B cell (primary cell): Measurements from ENCODE around the gene ZNF761. TPM values are rescaled to one million over a fixed set of nuclear protein-coding genes. Genes with fewer than 3 reads are reported as not detected.
"Not testable (repeated sequence)": the region's sequence is repeated elsewhere in the genome, so short reads cannot be mapped to it uniquely, and the experiment has no call there.

Source experiments
- ATAC-seq: fragments of 200-7000 bp; cut with Tn5 transposase; one replicate; pipeline ENCODE4 v1.10.0; 2021; ENCODE audit warnings: low read depth, mild to moderate bottlenecking, moderate number of reproducible peaks, moderate library complexity
- CTCF ChIA-PET: fragments of 350-600 bp; sonication (Branson Sonifier 250); formaldehyde crosslinking; loops from one replicate; lab custom pipeline; 2021; ENCODE audit warnings: antibody characterized with exemption, inconsistent platforms; lab: Charles Lee
- POLR2A ChIA-PET: fragments of 350-600 bp; sonication (Branson Sonifier 250); formaldehyde crosslinking; loops from one replicate; lab custom pipeline; 2021; ENCODE audit warnings: antibody characterized with exemption; lab: Charles Lee
- DNase-seq: peaks from one replicate; pipeline ENCODE4 v3.0.0; 2013
- H2AFZ ChIP-seq: 2 replicates; pipeline ENCODE4 v1.6.1; 2012; ENCODE audit warnings: mild to moderate bottlenecking, low read depth, low read length; ENCODE audit not compliant: insufficient read depth, poor library complexity, severe bottlenecking
- H3K27ac ChIP-seq, 2 donors: 1 replicate in 1 of 2; 2 replicates in 1 of 2; pipeline ENCODE4 v1.5.1; 2012 to 2013; ENCODE audit warnings: low read length in 2 of 2, mild to moderate bottlenecking in 2 of 2, moderate library complexity in 1 of 2
- H3K27me3 ChIP-seq, 4 experiments: fragments of 200-600 bp in 1 of 4; sonication (generic) in 1 of 4; replicated peaks in 1 of 4; 1 replicate in 2 of 4; 2 replicates in 2 of 4; pipeline versions ENCODE4 v1.6.1 to v1.7.0; 2013 to 2016; ENCODE audit warnings: low read length in 3 of 4, mild to moderate bottlenecking in 2 of 4, mixed read lengths in 1 of 4, moderate library complexity in 1 of 4; ENCODE audit not compliant: insufficient read depth in 4 of 4, control insufficient read depth in 3 of 4; ENCODE audit errors: control extremely low read depth in 1 of 4
- H3K36me3 ChIP-seq, 2 experiments: replicated peaks in 1 of 2; 1 replicate in 1 of 2; 2 replicates in 1 of 2; pipeline versions ENCODE4 v1.6.1 to v1.7.1; 2013; ENCODE audit warnings: low read length in 1 of 2; ENCODE audit not compliant: insufficient read depth in 2 of 2, control insufficient read depth in 1 of 2; ENCODE audit errors: control extremely low read depth in 1 of 2, extremely low read depth in 1 of 2
- H3K4me1 ChIP-seq, 2 donors: fragments of 200-600 bp in 1 of 2; sonication (generic) in 1 of 2; 1 replicate in 1 of 2; 2 replicates in 1 of 2; pipeline versions ENCODE4 v1.5.1 to v1.6.1; 2013 to 2017; ENCODE audit warnings: low read length in 2 of 2; ENCODE audit not compliant: control insufficient read depth in 2 of 2, insufficient read depth in 2 of 2
- H3K4me2 ChIP-seq: replicated peaks from 2 replicates; pipeline ENCODE3; 2012; ENCODE audit warnings: mild to moderate bottlenecking, low read depth, low read length; ENCODE audit not compliant: poor library complexity, severe bottlenecking
- H3K4me3 ChIP-seq, 5 experiments: fragments of 200-600 bp in 1 of 5; sonication (generic) in 1 of 5; 1 replicate in 3 of 5; 2 replicates in 2 of 5; pipeline versions ENCODE4 v1.5.1 to v1.7.0; 2011 to 2016; ENCODE audit warnings: low read length in 4 of 5, mild to moderate bottlenecking in 4 of 5, low read depth in 2 of 5, control low read depth in 1 of 5, moderate library complexity in 1 of 5; ENCODE audit not compliant: insufficient read depth in 1 of 5; ENCODE audit errors: control extremely low read depth in 1 of 5, extremely low read depth in 1 of 5
- H3K79me2 ChIP-seq: fragments of 200-600 bp; sonication (generic); one replicate; pipeline ENCODE4 v1.6.0; 2016; ENCODE audit warnings: low read length; ENCODE audit not compliant: control insufficient read depth, insufficient read depth
- H3K9ac ChIP-seq: fragments of 200-600 bp; sonication (generic); 2 replicates; pipeline ENCODE4 v1.6.1; 2017; ENCODE audit warnings: mild to moderate bottlenecking, low read length, moderate library complexity
- H3K9me3 ChIP-seq, 3 donors: one replicate each; pipeline versions ENCODE4 v1.6.1 to v1.7.1; 2013; ENCODE audit warnings: low read length in 2 of 3; ENCODE audit not compliant: control insufficient read depth in 2 of 3, insufficient read depth in 1 of 3; ENCODE audit errors: control extremely low read depth in 1 of 3
- H4K20me1 ChIP-seq: 2 replicates; pipeline ENCODE4 v1.6.0; 2012; ENCODE audit warnings: mild to moderate bottlenecking, low read length; ENCODE audit not compliant: insufficient read depth, control insufficient read depth, poor library complexity, severe bottlenecking
- H3K27ac Mint-ChIP-seq: one replicate; pipeline ENCODE4 v1.8.0; 2021; ENCODE audit warnings: mixed read lengths
- H3K27me3 Mint-ChIP-seq: one replicate; pipeline ENCODE4 v1.8.0; 2021; ENCODE audit warnings: mixed read lengths
- H3K4me1 Mint-ChIP-seq: one replicate; pipeline ENCODE4 v1.8.0; 2021; ENCODE audit warnings: mixed read lengths
- H3K4me3 Mint-ChIP-seq: one replicate; pipeline ENCODE4 v1.8.0; 2021; ENCODE audit warnings: mixed read lengths
- H3K9me3 Mint-ChIP-seq: one replicate; pipeline ENCODE4 v1.8.0; 2022; ENCODE audit warnings: mixed read lengths; ENCODE audit not compliant: insufficient read depth
- WGBS: methylation state at CpG from one replicate; pipeline ENCODE4 v1.1.5; 2013; ENCODE audit warnings: missing lambda C conversion rate; ENCODE audit not compliant: insufficient coverage; 5-methylcytosine and 5-hydroxymethylcytosine counted together
- intact Hi-C: fragments of 100-400 bp; cut with micrococcal nuclease; formaldehyde crosslinking; loops from one replicate; pipeline ENCODE4 v1.10.0; 2022
- polyA plus RNA-seq: library from polyadenylated mRNA; depleted of rRNA; stranded (reverse); fragments of >200 nt; gene quantifications from 2 replicates; pipeline ENCODE4 v1.2.3, GENCODE V29; 2012
- total RNA-seq, 2 donors: library from RNA; stranded (reverse); fragments of 120-200 nt in 1 of 2; gene quantifications; 1 replicate in 1 of 2; 2 replicates in 1 of 2; pipeline versions ENCODE4 v1.2.3 to v1.2.4, GENCODE V29; 2013 to 2022

ZNF761 gene
- total and polyA plus RNA-seq, 2 donors (not counting 1 experiment from before 2014, with no cell fraction given) = 12.1 to 14.9 TPM

DNA sequence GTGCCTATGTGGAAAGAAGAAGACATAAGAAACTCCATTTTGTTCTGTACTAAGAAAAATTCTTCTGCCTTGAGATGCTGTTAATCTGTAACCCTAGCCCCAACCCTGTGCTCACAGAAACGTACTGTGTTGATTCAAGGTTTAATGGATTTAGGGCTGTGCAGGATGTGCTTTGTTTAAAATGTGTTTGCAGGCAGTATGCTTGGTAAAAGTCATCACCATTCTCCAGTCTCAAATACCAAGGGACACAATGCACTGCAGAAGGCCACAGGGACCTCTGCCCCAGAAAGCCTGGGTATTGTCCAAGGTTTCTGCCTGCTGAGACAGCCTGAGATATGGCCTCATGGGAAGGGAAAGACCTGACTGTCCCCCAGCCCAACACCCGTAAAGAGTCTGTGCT, 12.0 kb downstream of the ZNF761 start:
- H3K36me3 ChIP-seq = peaks cover 9 to 35% of the 10 kb centered on the region in 2 experiments
- H3K4me3 Mint-ChIP-seq, intact Hi-C loops, DNase-seq, H3K27me3 Mint-ChIP-seq, H3K27ac Mint-ChIP-seq, H3K4me1 ChIP-seq, H3K27ac ChIP-seq, H3K4me3 ChIP-seq, H2AFZ ChIP-seq, CTCF ChIA-PET, H3K27me3 ChIP-seq, ATAC-seq, H3K4me1 Mint-ChIP-seq, H4K20me1 ChIP-seq, H3K9ac ChIP-seq, POLR2A ChIA-PET, H3K4me2 ChIP-seq: not testable (repeated sequence)
- peaks cover 0 to 77% (median 22%) of the 10 kb centered on the region in 3 donors for H3K9me3 ChIP-seq
- no CpG with 5 or more reads among the region's 2 CpGs for WGBS
- H3K79me2 ChIP-seq = peaks cover 12% of the 10 kb centered on the region
- peaks cover 15% of the 10 kb centered on the region for H3K9me3 Mint-ChIP-seq

DNA sequence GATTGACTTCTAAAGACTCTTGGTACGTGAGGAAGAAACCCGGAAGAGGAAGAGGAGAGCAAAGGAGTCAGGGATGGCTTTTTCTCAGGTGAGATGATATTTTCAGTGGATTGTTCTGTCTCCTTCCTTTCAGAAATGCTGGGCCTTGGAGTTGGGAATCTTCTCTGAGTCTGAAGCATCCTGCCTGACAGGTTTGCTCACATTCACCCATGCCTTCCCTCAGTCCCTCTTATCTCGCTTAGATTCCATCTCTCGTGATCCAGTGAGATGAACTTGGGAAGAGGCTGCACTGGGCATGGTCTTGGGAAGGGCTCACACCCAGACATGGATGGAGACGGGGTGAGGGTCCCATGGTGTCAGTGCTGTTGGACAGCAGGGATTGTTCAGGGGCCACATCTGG, 15.4 kb downstream of the ZNF761 start:
- H3K27me3 Mint-ChIP-seq, H3K4me1 ChIP-seq, H3K9ac ChIP-seq, H4K20me1 ChIP-seq, H3K27ac ChIP-seq, H3K4me1 Mint-ChIP-seq, H3K4me3 ChIP-seq, H3K79me2 ChIP-seq, intact Hi-C loops, H3K4me3 Mint-ChIP-seq, H3K27ac Mint-ChIP-seq, ATAC-seq, H2AFZ ChIP-seq, DNase-seq, H3K27me3 ChIP-seq, CTCF ChIA-PET, H3K4me2 ChIP-seq, POLR2A ChIA-PET: not testable (repeated sequence)
- Histone ChIP-seq H3K9me3 (peaks cover 0 to 73% (median 28%) of the 10 kb centered on the region in 3 donors), H3K36me3 (peaks cover 12 to 32% of the 10 kb centered on the region in 2 experiments)
- WGBS = 100% methylated on average over 3 of the region's 5 CpGs
- H3K9me3 Mint-ChIP-seq = peaks cover 17% of the 10 kb centered on the region
